Tibial nerve (tissue), 4 donors: Measurements from ENCODE around the gene SYCE3.

Source experiments
- CTCF ChIP-seq, 5 experiments: fragments of 200-600 bp in 3 of 5; fragments of 450-650 bp in 2 of 5; sonication (generic) in 3 of 5; IDR thresholded peaks; one replicate each; pipeline ENCODE4 v1.5.1; 2016 to 2019; ENCODE audit warnings: antibody characterized with exemption in 5 of 5, mild to moderate bottlenecking in 3 of 5, moderate library complexity in 2 of 5
- EP300 ChIP-seq, 2 donors: sonication (generic); formaldehyde crosslinking; IDR thresholded peaks; one replicate each; pipeline ENCODE4 v1.6.1; 2017; ENCODE audit warnings: antibody characterized with exemption in 2 of 2, mild to moderate bottlenecking in 1 of 2
- POLR2A ChIP-seq, 2 donors: fragments of 450-650 bp; IDR thresholded peaks; one replicate each; pipeline ENCODE4 v1.6.1; 2017; ENCODE audit warnings: antibody characterized with exemption in 2 of 2, mild to moderate bottlenecking in 2 of 2, moderate library complexity in 2 of 2

- no peak for TF ChIP-seq CTCF (IDR thresholded peaks at IDR 0.05)
- no peak for TF ChIP-seq POLR2A (IDR thresholded peaks at IDR 0.05)
- TF ChIP-seq EP300 (IDR thresholded peaks at IDR 0.05) = no peak
Measured at GRCh38 chr22:50548040-50548920, 14.4 kb downstream of the SYCE3 start.
